ENCODE data around the gene RPTOR. TPM values are rescaled to one million over a fixed set of nuclear protein-coding genes. Genes with fewer than 3 reads are reported as not detected.

RPTOR gene
- total RNA-seq, 2 experiments from 2014 or later, result 48.7 to 58.2 TPM

- peaks cover 11% of the 10 kb centered on the region for H3K9me3 Mint-ChIP-seq
- POLR2A ChIA-PET, result no interaction called here
- no peak for DNase-seq
- no peaks in the 10 kb centered on the region for H3K27me3 Mint-ChIP-seq
- H3K27ac Mint-ChIP-seq, result peak overlapping the region; percentile 99
- no peak overlapping the region for H3K4me3 Mint-ChIP-seq
- CTCF ChIA-PET, result interaction anchor here (1.4 kb wide), 1 partner anchor 211 kb away, joined by 3 read pairs; no protein-coding TSS in a partner anchor
- H3K4me1 Mint-ChIP-seq, result peaks cover 93% of the 10 kb centered on the region
- peaks cover 56% of the 10 kb centered on the region for H3K36me3 Mint-ChIP-seq (ENCODE audit: low read depth)
Observed at GRCh38 chr17:80786887-80787286, 242.2 kb downstream of the RPTOR start.

GRCh38 chr17:80787881-80788280 is 243.2 kb downstream of the RPTOR start:
- Mint-ChIP-seq H3K4me3 (no peak overlapping the region), H3K27ac (peak overlapping the region; percentile 99), H3K4me1 (peaks cover 94% of the 10 kb centered on the region), H3K9me3 (peaks cover 11% of the 10 kb centered on the region), H3K27me3 (no peaks in the 10 kb centered on the region), H3K36me3 (ENCODE audit: low read depth) (peaks cover 63% of the 10 kb centered on the region)
- POLR2A ChIA-PET, result no interaction called here
- DNase-seq, result no peak
- CTCF ChIA-PET, result interaction anchor here (1.4 kb wide), 1 partner anchor 212 kb away, joined by 3 read pairs; no protein-coding TSS in a partner anchor

GRCh38 chr17:80789356-80789902 is 244.8 kb downstream of the RPTOR start:
- peaks cover 95% of the 10 kb centered on the region for H3K4me1 Mint-ChIP-seq
- peak overlapping the region; percentile 83 for H3K4me3 Mint-ChIP-seq
- peaks cover 71% of the 10 kb centered on the region for H3K36me3 Mint-ChIP-seq (ENCODE audit: low read depth)
- peaks cover 11% of the 10 kb centered on the region for H3K9me3 Mint-ChIP-seq
- ChIA-PET POLR2A (interaction anchor here (1.4 kb wide), 1 partner anchor 334 kb away, joined by 4 read pairs; no protein-coding TSS in a partner anchor), CTCF (interaction anchor here (1.0 to 1.6 kb wide), 4 partner anchors 15 to 44 kb away, joined by 3 to 6 read pairs (median 4); no protein-coding TSS in a partner anchor)
- peak overlapping the region; percentile 99 for H3K27ac Mint-ChIP-seq
- DNase-seq, result peak; percentile 29
- H3K27me3 Mint-ChIP-seq, result no peaks in the 10 kb centered on the region

GRCh38 chr17:80790021-80790765 is 245.6 kb downstream of the RPTOR start:
- Mint-ChIP-seq H3K36me3 (ENCODE audit: low read depth) (peaks cover 73% of the 10 kb centered on the region), H3K27ac (peak overlapping the region; percentile 99), H3K9me3 (peaks cover 16% of the 10 kb centered on the region), H3K4me1 (peaks cover 95% of the 10 kb centered on the region), H3K27me3 (no peaks in the 10 kb centered on the region), H3K4me3 (peak overlapping the region; percentile 83)
- DNase-seq, result peak; percentile 64
- ChIA-PET POLR2A (interaction anchor here (1.4 to 1.5 kb wide), 2 partner anchors 43 to 335 kb away, joined by 4 to 7 read pairs; no protein-coding TSS in a partner anchor), CTCF (interaction anchor here (0.8 to 1.6 kb wide), 7 partner anchors 14 to 91 kb away, joined by 3 to 6 read pairs (median 3); no protein-coding TSS in a partner anchor)

GRCh38 chr17:80790981-80791742 is 246.5 kb downstream of the RPTOR start:
- DNase-seq, result peak; percentile 63
- peak overlapping the region; percentile 83 for H3K4me3 Mint-ChIP-seq
- no peaks in the 10 kb centered on the region for H3K27me3 Mint-ChIP-seq
- H3K4me1 Mint-ChIP-seq, result peaks cover 91% of the 10 kb centered on the region
- CTCF ChIA-PET, result interaction anchor here (0.6 to 1.6 kb wide), 8 partner anchors 9 to 90 kb away, joined by 3 to 6 read pairs (median 3); no protein-coding TSS in a partner anchor
- POLR2A ChIA-PET, result interaction anchor here (0.5 to 1.5 kb wide), 4 partner anchors 10 to 336 kb away, joined by 3 to 7 read pairs (median 4); no protein-coding TSS in a partner anchor
- peak overlapping the region; percentile 99 for H3K27ac Mint-ChIP-seq
- H3K36me3 Mint-ChIP-seq (ENCODE audit: low read depth), result peaks cover 72% of the 10 kb centered on the region
- H3K9me3 Mint-ChIP-seq, result peaks cover 19% of the 10 kb centered on the region

- Mint-ChIP-seq H3K4me1 (peaks cover 90% of the 10 kb centered on the region), H3K9me3 (peaks cover 20% of the 10 kb centered on the region), H3K27me3 (no peaks in the 10 kb centered on the region), H3K27ac (peak overlapping the region; percentile 99), H3K4me3 (peak overlapping the region; percentile 83), H3K36me3 (ENCODE audit: low read depth) (peaks cover 73% of the 10 kb centered on the region)
- ChIA-PET POLR2A (interaction anchor here (0.8 to 1.5 kb wide), 3 partner anchors 10 to 56 kb away, joined by 3 to 7 read pairs (median 5); no protein-coding TSS in a partner anchor), CTCF (interaction anchor here (0.9 to 1.5 kb wide), 6 partner anchors 10 to 108 kb away, joined by 3 to 6 read pairs (median 3); no protein-coding TSS in a partner anchor)
- peak; percentile 65 for DNase-seq
Observed at GRCh38 chr17:80791758-80792284, 247.2 kb downstream of the RPTOR start.

GRCh38 chr17:80792373-80792781 is 247.7 kb downstream of the RPTOR start:
- no peak for DNase-seq
- Mint-ChIP-seq H3K9me3 (peaks cover 15% of the 10 kb centered on the region), H3K36me3 (ENCODE audit: low read depth) (peaks cover 73% of the 10 kb centered on the region), H3K27me3 (no peaks in the 10 kb centered on the region), H3K4me1 (peaks cover 85% of the 10 kb centered on the region), H3K27ac (peak overlapping the region; percentile 99), H3K4me3 (peak overlapping the region; percentile 83)
- CTCF ChIA-PET, result interaction anchor here (0.9 to 2.4 kb wide), 3 partner anchors 12 to 107 kb away, joined by 3 to 7 read pairs (median 4); no protein-coding TSS in a partner anchor
- POLR2A ChIA-PET, result interaction anchor here (1.2 kb wide), 1 partner anchor 55 kb away, joined by 5 read pairs; no protein-coding TSS in a partner anchor

- Mint-ChIP-seq H3K27ac (peak overlapping the region; percentile 79), H3K4me1 (peaks cover 75% of the 10 kb centered on the region), H3K4me3 (no peak overlapping the region), H3K36me3 (ENCODE audit: low read depth) (peaks cover 73% of the 10 kb centered on the region), H3K27me3 (no peaks in the 10 kb centered on the region), H3K9me3 (peaks cover 9% of the 10 kb centered on the region)
- DNase-seq, result no peak
- ChIA-PET POLR2A (interaction anchor here (1.2 kb wide), 1 partner anchor 54 kb away, joined by 5 read pairs; no protein-coding TSS in a partner anchor), CTCF (interaction anchor here (1.1 to 2.4 kb wide), 3 partner anchors 8 to 13 kb away, joined by 3 to 7 read pairs (median 4); no protein-coding TSS in a partner anchor)
Observed at GRCh38 chr17:80793421-80793820, 248.8 kb downstream of the RPTOR start.

GRCh38 chr17:80793851-80794267 is 249.2 kb downstream of the RPTOR start:
- ChIA-PET POLR2A (no interaction called here), CTCF (interaction anchor here (1.1 to 2.4 kb wide), 3 partner anchors 9 to 13 kb away, joined by 3 to 7 read pairs (median 4); no protein-coding TSS in a partner anchor)
- peak overlapping the region; percentile 84 for H3K27ac Mint-ChIP-seq
- DNase-seq, result no peak
- no peak overlapping the region for H3K4me3 Mint-ChIP-seq
- peaks cover 9% of the 10 kb centered on the region for H3K9me3 Mint-ChIP-seq
- no peaks in the 10 kb centered on the region for H3K27me3 Mint-ChIP-seq
- peaks cover 71% of the 10 kb centered on the region for H3K4me1 Mint-ChIP-seq
- peaks cover 70% of the 10 kb centered on the region for H3K36me3 Mint-ChIP-seq (ENCODE audit: low read depth)

- ChIA-PET POLR2A (no interaction called here), CTCF (interaction anchor here (1.1 to 2.4 kb wide), 3 partner anchors 9 to 12 kb away, joined by 3 to 7 read pairs (median 4); no protein-coding TSS in a partner anchor)
- H3K9me3 Mint-ChIP-seq, result peaks cover 9% of the 10 kb centered on the region
- peaks cover 65% of the 10 kb centered on the region for H3K36me3 Mint-ChIP-seq (ENCODE audit: low read depth)
- no peak for DNase-seq
- H3K27ac Mint-ChIP-seq, result peak overlapping the region; percentile 84
- H3K27me3 Mint-ChIP-seq, result no peaks in the 10 kb centered on the region
- peaks cover 70% of the 10 kb centered on the region for H3K4me1 Mint-ChIP-seq
- H3K4me3 Mint-ChIP-seq, result no peak overlapping the region
Observed at GRCh38 chr17:80794281-80795089, 249.8 kb downstream of the RPTOR start.

GRCh38 chr17:80795090-80795580 is 250.5 kb downstream of the RPTOR start:
- no peak for DNase-seq
- ChIA-PET POLR2A (no interaction called here), CTCF (interaction anchor here (1.0 kb wide), 1 partner anchor 62 kb away, joined by 3 read pairs; no protein-coding TSS in a partner anchor)
- Mint-ChIP-seq H3K36me3 (ENCODE audit: low read depth) (peaks cover 65% of the 10 kb centered on the region), H3K27me3 (no peaks in the 10 kb centered on the region), H3K27ac (peak overlapping the region; percentile 84), H3K4me1 (peaks cover 63% of the 10 kb centered on the region), H3K9me3 (peaks cover 9% of the 10 kb centered on the region), H3K4me3 (no peak overlapping the region)

Measured in activated CD4-positive, alpha-beta T cell treated with anti-CD3 and anti-CD28 coated beads, Interleukin-2, amount 10 ng/mL, durations not matched to agents 7 days and 5 days (primary cell).